ENCODE measurements around the gene TMEM135.
"Not testable (repeated sequence)": the region's sequence is repeated elsewhere in the genome, so short reads cannot be mapped to it uniquely, and the experiment has no call there.

TMEM135 gene

DNA sequence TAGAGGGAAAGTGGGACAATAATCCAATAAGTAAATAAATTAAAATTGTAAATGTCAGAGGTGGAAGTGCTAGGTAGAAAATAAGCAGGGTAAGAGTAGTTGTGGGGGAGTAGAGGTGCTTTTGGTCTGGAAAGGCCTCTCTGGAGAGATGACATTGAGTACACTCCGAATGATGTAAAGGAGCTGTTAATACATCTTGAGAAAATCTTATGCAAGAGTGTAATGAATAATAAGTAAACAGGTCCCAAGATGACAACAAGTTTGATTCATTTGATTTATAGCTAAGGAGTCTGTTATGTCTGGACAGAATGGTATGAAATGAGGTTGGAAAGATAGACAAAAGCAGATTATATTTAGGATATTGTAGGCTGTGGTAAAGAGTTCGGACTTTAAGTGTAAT, 87.5 kb downstream of the TMEM135 start:
- FAIRE-seq (no peak), DNase-seq (ENCODE audit: insufficient read length, low spot score) (no peak)
- no peak for TF ChIP-seq POLR2A (IDR thresholded peaks at IDR 0.05; ENCODE audit: low read depth, low read length)

DNA sequence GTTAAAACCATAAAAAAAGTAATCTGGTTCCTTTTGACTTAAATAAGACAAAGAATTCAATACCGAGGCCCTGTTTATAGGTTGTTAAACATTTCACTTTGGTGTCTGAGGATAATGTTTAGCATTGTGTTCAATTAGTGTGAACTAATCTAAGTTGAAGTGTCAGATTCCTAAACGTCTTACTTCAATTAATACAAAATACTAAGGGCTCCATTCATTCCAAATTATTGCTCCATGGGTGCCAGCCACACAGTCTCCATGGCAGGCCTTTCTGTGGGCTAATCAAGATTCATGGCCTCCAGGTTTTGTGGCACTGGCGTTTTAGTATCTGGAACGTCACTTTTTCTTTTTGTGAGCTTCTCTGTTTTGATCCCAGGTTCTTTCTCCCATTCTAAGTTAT, 89.4 kb downstream of the TMEM135 start:
- TF ChIP-seq POLR2A (IDR thresholded peaks at IDR 0.05; ENCODE audit: low read depth, low read length): no peak
- no peak for FAIRE-seq

DNA sequence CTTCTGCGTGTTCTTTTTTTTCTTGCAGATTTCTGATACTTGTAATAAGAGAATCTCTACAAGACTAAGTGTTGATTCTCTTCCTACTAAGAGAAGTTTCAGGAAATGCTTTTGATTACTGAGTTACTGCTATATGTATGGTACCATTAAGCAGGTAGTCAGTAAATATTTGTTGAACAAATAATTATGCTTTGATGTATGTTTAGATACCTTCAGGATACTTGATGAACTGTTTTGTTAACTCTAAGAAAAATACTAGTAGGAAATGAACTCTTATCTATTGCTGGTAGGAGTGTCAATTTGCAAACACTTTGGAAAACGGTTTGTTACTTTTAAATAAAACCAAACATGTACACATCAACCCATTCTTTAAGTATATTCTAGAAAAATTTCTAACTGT, 90.6 kb downstream of the TMEM135 start:
- FAIRE-seq (no peak), DNase-seq (ENCODE audit: insufficient read length, low spot score) (no peak)
- TF ChIP-seq POLR2A (IDR thresholded peaks at IDR 0.05; ENCODE audit: low read depth, low read length): no peak

More for the DNA sequence above, 89.4 kb downstream of the TMEM135 start:
- no peak for DNase-seq (ENCODE audit: insufficient read length, low spot score)

DNA sequence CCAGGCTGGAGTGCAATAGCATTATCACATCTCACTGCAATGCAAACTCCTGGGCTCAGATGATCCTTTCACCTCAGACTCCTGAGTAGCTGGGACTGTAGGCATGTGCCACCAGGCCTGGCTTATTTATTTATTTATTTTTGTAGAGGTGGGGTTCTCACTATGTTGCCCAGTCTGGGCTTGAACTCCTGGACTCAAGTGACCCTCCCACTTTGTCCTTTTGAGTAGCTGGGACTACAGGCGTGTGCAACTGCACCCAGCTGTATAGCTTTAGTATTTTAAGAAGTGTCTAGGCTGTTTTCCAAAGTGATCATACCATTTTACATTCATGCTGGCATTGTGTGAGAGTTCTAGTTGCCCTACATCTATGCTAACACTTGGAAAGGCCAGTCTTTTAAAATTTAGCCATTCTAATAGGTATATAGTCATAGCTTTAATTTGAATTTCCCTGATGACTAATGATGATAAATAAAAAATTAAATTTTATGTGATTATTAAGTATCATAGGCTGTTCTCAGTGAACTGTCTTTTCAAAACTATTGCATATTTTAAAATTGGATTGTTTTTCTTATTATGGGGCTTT, 96.9 kb downstream of the TMEM135 start:
- DNase-seq (ENCODE audit: insufficient read length, low spot score): no peak
- FAIRE-seq: no peak
- no peak for TF ChIP-seq POLR2A (IDR thresholded peaks at IDR 0.05; ENCODE audit: low read depth, low read length)

DNA sequence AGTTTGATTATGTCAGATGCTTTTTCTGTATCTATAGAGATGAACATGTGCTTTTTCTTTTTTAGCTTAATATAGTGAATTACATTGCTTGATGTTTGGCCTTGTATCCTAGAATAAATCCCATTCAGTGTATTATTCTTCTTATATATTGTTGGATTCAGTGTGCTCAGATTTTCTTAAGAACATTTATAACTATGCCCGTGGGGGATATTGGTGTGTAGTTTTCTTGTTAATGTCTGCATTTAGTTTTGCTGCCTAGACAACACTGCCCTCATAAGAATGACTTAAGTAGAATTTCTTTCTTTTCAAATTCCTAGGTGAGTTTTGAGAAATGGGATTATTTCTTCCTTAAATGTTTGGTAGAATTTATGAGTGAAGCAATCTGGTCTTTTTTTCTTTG, 98.5 kb downstream of the TMEM135 start:
- no peak for DNase-seq (ENCODE audit: insufficient read length, low spot score)
- TF ChIP-seq POLR2A (IDR thresholded peaks at IDR 0.05; ENCODE audit: low read depth, low read length): no peak
- no peak for FAIRE-seq

DNA sequence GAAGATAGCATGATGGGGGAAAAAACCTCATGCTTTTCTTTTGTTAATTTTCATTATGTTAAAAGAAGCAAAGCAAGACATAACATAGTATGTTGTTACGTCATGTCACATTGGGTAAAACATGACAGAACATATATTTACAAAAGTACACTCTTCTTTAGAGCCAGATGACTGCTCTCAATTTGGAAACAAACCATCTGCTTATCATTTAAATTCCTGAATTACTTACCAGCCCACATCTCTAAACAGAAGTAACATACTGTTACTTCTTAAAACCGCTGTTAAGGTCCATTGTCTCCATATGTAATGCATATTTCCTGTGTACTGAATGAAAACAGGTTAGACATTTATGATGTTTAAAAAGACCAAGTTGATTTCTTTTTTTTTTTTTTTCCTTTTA, 100.0 kb downstream of the TMEM135 start:
- no peak for FAIRE-seq
- no peak for TF ChIP-seq POLR2A (IDR thresholded peaks at IDR 0.05; ENCODE audit: low read depth, low read length)
- DNase-seq (ENCODE audit: insufficient read length, low spot score): no peak

DNA sequence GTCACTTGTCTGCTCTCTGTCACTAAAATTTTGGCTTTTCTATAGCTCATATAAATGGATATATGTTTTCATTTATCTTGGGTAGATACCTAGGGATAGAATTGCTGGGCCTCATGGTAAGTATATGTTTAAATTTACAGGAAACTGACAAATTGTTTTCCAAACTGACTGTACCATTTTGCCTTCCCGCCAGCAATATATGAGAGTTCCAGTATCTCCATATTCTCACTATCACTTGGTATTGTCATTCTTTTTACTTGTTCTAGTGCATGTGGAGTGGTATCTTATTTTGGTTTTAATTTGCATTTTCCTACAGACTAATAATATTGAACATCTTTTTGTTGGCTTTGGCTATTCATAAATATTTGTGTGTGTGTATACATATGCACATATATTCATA, 101.7 kb downstream of the TMEM135 start:
- DNase-seq (ENCODE audit: insufficient read length, low spot score) (no peak), FAIRE-seq (no peak)
- TF ChIP-seq POLR2A (IDR thresholded peaks at IDR 0.05; ENCODE audit: low read depth, low read length): no peak

DNA sequence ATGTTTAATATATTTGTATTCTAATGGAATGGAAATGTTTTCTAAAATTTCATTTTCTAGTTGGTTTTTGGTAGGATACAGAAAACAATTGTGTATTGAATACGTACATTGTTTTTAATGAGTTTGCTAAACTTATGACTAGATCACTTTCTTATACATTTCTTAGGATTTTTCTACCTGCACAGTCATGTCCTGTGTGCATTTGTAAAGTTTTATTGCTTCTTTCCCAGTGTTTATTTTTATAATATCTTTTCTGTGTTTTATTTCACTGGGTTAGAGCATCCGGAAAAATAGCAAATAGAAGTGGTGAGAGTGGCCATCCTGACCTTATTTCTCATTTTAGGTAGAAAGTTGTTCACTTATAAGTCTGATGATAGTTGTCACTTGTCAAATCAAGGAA, 103.6 kb downstream of the TMEM135 start:
- DNase-seq (ENCODE audit: insufficient read length, low spot score) (no peak), FAIRE-seq (no peak)
- no peak for TF ChIP-seq POLR2A (IDR thresholded peaks at IDR 0.05; ENCODE audit: low read depth, low read length)

DNA sequence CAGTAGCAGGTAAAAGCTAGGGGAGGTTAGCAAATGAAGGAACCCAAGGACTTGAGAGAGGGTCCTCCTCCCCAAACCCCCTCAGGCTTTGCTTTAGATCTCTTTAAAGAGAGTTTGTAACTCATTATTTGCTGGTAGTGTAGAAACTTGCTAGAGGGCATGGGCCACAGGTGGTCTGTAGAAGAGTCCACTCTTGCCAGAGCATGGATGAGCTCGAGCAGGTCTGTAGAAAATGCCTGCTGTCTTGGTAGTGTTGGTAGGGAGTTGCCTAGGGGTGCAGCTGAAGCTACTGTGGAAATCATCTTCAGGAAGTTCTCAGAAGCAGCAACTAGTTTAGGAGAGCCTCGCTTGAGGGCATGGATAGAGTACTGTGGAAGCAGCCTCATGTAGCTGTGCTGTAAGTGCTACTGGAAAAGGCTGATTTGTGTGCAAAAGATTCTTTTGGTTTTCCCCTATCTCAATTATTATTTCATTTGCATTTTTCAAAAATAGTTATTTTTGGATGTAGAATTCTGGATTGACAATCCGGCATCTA, 104.3 kb downstream of the TMEM135 start:
- FAIRE-seq (no peak), DNase-seq (ENCODE audit: insufficient read length, low spot score) (no peak)
- no peak for TF ChIP-seq POLR2A (IDR thresholded peaks at IDR 0.05; ENCODE audit: low read depth, low read length)

DNA sequence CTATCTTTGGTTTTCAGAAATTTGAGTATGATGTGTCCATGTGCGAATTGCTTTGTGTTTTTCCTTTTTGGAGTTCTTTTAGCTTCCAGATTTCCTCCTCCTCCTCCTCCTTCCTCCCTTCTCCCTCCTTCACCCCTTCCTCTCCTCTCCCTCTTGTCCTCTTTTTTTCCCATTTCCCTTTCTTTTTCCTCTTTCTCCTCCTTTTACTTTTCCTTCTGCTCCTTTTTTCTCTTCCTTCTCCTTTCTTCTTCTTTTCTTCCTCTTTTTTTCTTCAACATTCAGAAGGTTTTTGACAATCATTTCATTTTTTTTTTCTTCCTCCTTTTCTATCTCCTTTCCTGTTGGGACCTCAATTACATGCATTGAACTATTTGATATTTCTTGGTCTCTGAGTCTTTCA, 104.9 kb downstream of the TMEM135 start:
- DNase-seq (ENCODE audit: insufficient read length, low spot score): no peak
- no peak for TF ChIP-seq POLR2A (IDR thresholded peaks at IDR 0.05; ENCODE audit: low read depth, low read length)
- FAIRE-seq: no peak

DNA sequence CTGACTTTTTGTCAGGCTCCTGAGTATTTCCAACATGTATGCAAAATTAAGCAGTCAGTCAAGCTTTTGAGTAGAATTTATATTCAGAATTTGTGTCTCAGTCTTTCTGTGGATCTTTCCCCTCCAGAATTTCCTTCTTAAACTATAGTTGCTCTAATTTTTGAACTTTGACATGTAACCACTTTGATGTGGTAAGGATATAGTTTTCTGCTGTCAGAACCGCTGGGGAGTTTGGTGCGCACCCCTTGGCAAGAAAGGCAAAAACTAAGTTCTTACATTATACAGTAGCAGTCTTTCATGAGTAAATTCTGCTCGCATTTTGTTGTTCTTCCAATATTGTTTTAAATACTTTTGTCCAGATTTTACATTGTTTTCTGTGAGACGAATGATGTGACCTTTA, 105.9 kb downstream of the TMEM135 start:
- no peak for TF ChIP-seq POLR2A (IDR thresholded peaks at IDR 0.05; ENCODE audit: low read depth, low read length)
- FAIRE-seq (no peak), DNase-seq (ENCODE audit: insufficient read length, low spot score) (no peak)

DNA sequence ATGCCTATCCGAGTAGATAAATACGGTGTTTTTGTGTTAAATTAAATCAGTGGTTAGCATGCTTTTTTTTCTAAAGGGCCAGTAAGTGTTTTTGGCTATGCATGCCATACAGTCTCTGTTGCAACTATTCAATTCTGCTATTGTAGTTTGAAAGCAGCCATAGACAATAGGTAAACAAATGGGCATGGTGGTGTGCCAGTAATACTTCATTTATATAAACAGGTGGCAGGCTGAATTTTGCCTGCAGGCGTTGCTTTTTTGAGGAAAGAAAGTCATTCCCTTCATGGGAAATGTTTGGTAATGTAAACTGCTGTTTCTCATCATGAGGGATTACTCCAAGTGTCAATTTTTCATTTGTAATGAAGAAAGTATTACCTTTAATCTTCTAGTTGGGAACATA, 106.5 kb downstream of the TMEM135 start:
- TF ChIP-seq POLR2A (IDR thresholded peaks at IDR 0.05; ENCODE audit: low read depth, low read length): no peak
- no peak for DNase-seq (ENCODE audit: insufficient read length, low spot score)
- no peak for FAIRE-seq

DNA sequence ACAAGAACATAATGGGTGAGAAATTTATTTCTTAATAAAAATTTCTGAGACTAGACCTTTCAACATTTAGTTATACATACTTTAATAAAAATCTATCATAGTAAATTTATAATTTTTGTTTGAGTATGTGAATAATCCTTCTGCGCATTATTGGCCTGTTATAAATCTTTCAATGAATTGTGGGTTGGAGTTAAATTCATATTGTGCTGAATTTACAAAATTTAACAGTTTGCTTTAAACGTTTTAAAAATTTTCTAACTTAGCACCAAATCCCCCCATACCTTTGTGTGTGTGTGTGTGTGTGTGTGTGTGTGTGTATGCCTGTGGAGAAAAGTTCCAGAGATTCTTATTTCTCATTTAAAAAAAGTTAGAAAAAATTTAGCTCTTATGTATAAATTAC, 111.0 kb downstream of the TMEM135 start:
- FAIRE-seq (no peak), DNase-seq (ENCODE audit: insufficient read length, low spot score) (no peak)
- no peak for TF ChIP-seq POLR2A (IDR thresholded peaks at IDR 0.05; ENCODE audit: low read depth, low read length)

DNA sequence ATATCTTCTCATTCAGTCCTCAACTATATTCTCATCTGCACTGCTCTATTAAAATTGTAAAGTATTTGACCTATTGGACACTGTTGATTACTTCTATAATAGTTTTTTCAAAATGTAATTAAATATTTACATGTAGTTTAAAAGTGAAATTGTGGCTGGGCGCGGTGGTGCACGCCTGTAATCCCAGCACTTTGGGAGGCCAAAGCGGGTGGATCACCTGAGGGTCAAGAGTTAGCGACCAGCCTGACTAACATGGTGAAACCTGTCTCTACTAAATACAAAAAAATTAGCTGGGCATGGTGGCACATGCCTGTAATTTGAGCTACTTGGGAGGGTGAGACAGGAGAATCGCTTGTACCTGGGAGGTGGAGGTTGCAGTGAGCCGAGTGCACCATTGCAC, 112.0 kb downstream of the TMEM135 start:
- not testable (repeated sequence) for FAIRE-seq; DNase-seq (ENCODE audit: insufficient read length, low spot score)

DNA sequence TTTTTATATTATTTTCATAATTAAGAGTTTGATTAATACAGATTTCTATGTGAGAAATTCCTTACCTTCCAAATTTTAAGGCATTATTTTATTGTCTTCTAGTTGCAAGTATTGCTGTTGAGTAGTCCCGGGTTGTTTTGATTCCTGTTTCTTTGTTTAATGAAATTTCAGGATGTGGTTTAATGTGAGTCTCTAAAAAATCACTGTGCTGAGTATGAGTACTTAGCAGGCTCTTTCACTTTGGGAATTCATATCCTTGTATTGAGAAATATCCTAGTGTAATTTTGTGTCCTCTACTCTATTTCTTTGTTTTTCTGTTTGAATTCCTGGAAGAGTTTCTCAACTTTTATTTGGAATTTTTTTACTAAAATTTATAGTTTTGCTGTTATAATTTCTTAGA, 113.2 kb downstream of the TMEM135 start:
- FAIRE-seq (no peak), DNase-seq (ENCODE audit: insufficient read length, low spot score) (no peak)
- TF ChIP-seq POLR2A (IDR thresholded peaks at IDR 0.05; ENCODE audit: low read depth, low read length): no peak

DNA sequence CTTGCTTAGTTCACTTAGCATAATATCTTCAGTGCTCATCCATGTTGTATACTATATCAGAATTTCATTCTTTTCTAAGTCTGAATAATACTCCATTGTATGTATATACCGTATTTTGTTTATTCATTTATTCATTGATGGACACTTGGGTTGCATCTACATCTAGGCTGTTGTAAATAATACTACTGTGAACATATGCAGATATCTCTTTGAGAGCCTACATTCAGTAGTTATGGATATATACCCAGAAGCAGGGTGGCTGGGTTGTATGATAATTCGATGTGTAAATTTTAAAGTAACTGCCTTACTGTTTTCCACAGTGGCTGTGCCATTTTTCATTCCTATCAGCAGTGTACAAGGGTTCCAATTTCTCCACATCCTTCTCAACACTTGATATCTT, 116.5 kb downstream of the TMEM135 start:
- FAIRE-seq (no peak), DNase-seq (ENCODE audit: insufficient read length, low spot score) (no peak)
- TF ChIP-seq POLR2A (IDR thresholded peaks at IDR 0.05; ENCODE audit: low read depth, low read length): no peak

All from H54 (cell line).